Suprapubic skin (tissue), 4 donors: ENCODE data around the gene FILIP1L. TPM values are rescaled to one million over a fixed set of nuclear protein-coding genes. Genes with fewer than 3 reads are reported as not detected.

Experiments used
- DNase-seq, 2 donors: peaks; one replicate each; pipeline ENCODE4 v3.0.0-alpha.2; 2019; ENCODE audit warnings: low spot score in 2 of 2
- H3K27ac ChIP-seq: fragments of 200-600 bp; sonication (generic); one replicate; pipeline ENCODE4 v1.5.1; 2019
- H3K27me3 ChIP-seq: fragments of 200-600 bp; sonication (generic); one replicate; pipeline ENCODE4 v1.5.1; 2019
- H3K36me3 ChIP-seq: fragments of 200-600 bp; sonication (generic); one replicate; pipeline ENCODE4 v1.5.1; 2019
- H3K4me1 ChIP-seq: fragments of 200-600 bp; sonication (generic); one replicate; pipeline ENCODE4 v1.5.1; 2019
- H3K4me3 ChIP-seq: fragments of 200-600 bp; sonication (generic); one replicate; pipeline ENCODE4 v1.5.1; 2019; ENCODE audit warnings: mild to moderate bottlenecking
- H3K9me3 ChIP-seq: fragments of 200-600 bp; sonication (generic); one replicate; pipeline ENCODE4 v1.5.1; 2019
- EP300 ChIP-seq: sonication (generic); formaldehyde crosslinking; IDR thresholded peaks from one replicate; pipeline ENCODE4 v1.6.1; 2017; ENCODE audit warnings: antibody characterized with exemption
- POLR2A ChIP-seq, 2 donors: fragments of 450-650 bp; IDR thresholded peaks; one replicate each; pipeline ENCODE4 v1.6.1; 2017; ENCODE audit warnings: antibody characterized with exemption in 2 of 2, mild to moderate bottlenecking in 2 of 2, moderate library complexity in 2 of 2
- POLR2AphosphoS5 ChIP-seq, 3 donors: sonication (generic); formaldehyde crosslinking; IDR thresholded peaks; one replicate each; pipeline ENCODE4 v1.6.1; 2017; ENCODE audit warnings: antibody characterized with exemption in 3 of 3
- WGBS: methylation state at CpG from one replicate; pipeline ENCODE4 v1.1.5; 2018; 5-methylcytosine and 5-hydroxymethylcytosine counted together
- total RNA-seq, 4 donors: library from RNA; depleted of rRNA; stranded (reverse); fragments of >200 nt; gene quantifications; one replicate each; pipeline ENCODE4 v1.1.0, GENCODE V29; 2016
- TF ChIP-seq, protein P1 (sequence below), 2 donors: fragments of 200-600 bp in 1 of 2; fragments of 450-650 bp in 1 of 2; sonication (generic) in 1 of 2; IDR thresholded peaks; one replicate each; pipeline ENCODE4 v1.5.1; 2016 to 2019; ENCODE audit warnings: antibody characterized with exemption in 2 of 2, mild to moderate bottlenecking in 1 of 2, moderate library complexity in 1 of 2

Gene FILIP1L
- total RNA-seq, 4 donors from 2014 or later, result 14.0 to 19.9 (median 15.9) TPM

DNA sequence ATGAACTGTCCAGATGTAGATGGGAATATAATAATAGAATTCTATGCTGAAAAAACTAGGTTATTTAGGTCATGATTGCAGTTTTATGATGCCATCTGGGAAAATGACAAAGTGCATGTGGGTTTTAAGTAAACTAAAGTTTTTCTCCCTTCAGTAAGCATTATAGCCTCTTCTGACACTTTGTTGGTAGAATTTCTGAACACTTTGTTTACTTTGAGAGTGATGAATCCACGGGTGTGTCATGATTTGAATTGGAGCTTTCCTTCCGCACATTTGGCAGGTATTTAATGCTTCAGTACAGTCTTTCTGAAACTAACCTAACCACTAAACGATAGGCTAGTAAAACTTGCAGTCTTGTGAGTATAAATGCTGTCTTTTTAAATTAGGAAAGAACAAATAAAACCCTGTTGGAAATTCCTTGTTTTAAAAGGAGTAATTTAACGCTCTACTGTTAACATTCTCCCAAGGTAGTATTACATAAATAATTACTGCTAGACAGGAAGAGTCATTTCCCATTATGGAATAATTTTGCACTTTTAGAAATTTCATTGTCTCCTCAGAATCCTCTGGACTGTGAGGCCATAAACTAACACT lies 7.0 kb downstream of the FILIP1L start:
- Histone ChIP-seq H3K9me3 (no peaks in the 10 kb centered on the region), H3K4me1 (peaks cover 49% of the 10 kb centered on the region), H3K27me3 (no peaks in the 10 kb centered on the region), H3K27ac (no peak overlapping the region), H3K36me3 (no peaks in the 10 kb centered on the region), H3K4me3 (no peak overlapping the region)
- DNase-seq, result no peak
- TF ChIP-seq POLR2AphosphoS5 (IDR thresholded peaks at IDR 0.05) (no peak), POLR2A (IDR thresholded peaks at IDR 0.05) (no peak), EP300 (no peak)
- TF ChIP-seq, protein P1, sequence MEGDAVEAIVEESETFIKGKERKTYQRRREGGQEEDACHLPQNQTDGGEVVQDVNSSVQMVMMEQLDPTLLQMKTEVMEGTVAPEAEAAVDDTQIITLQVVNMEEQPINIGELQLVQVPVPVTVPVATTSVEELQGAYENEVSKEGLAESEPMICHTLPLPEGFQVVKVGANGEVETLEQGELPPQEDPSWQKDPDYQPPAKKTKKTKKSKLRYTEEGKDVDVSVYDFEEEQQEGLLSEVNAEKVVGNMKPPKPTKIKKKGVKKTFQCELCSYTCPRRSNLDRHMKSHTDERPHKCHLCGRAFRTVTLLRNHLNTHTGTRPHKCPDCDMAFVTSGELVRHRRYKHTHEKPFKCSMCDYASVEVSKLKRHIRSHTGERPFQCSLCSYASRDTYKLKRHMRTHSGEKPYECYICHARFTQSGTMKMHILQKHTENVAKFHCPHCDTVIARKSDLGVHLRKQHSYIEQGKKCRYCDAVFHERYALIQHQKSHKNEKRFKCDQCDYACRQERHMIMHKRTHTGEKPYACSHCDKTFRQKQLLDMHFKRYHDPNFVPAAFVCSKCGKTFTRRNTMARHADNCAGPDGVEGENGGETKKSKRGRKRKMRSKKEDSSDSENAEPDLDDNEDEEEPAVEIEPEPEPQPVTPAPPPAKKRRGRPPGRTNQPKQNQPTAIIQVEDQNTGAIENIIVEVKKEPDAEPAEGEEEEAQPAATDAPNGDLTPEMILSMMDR (IDR thresholded peaks at IDR 0.05), result no peak
- WGBS, result 27% methylated on average over 4 of the region's 4 CpGs

DNA sequence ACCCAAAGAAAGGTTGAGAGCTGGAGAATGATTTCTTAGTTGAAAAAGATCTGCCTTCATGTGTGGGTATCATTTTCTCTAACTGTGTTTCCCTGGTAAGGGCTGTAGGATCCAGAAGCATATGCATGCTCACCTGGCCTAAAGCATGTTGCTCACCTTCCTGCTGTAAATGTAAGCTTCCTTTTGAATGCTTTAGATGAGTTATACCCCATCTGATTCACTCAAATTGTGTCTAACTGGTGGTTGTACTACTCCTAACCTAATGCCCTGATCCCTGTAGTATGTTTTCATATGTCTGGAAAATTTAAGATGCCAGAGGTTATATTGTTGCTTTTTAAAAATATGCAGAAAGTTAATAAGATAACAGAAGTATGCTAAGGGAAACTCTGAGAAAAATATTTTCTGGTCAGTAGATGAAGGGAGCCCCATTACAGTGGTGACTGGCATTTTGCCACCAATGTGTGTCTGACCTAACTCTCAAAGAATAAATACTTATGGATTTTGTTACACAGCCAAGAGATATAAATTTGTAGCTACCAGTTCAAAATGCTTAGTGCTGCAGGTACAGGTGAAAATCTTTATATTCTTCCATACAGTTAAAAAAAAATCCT lies 7.7 kb downstream of the FILIP1L start:
- no peak for DNase-seq
- H3K27me3 ChIP-seq, result no peaks in the 10 kb centered on the region
- H3K9me3 ChIP-seq, result no peaks in the 10 kb centered on the region
- H3K4me3 ChIP-seq, result no peak overlapping the region
- peaks cover 49% of the 10 kb centered on the region for H3K4me1 ChIP-seq
- H3K36me3 ChIP-seq, result no peaks in the 10 kb centered on the region
- H3K27ac ChIP-seq, result no peak overlapping the region
- TF ChIP-seq POLR2A (IDR thresholded peaks at IDR 0.05) (no peak), POLR2AphosphoS5 (IDR thresholded peaks at IDR 0.05) (no peak), EP300 (no peak)
- TF ChIP-seq, protein P1 (IDR thresholded peaks at IDR 0.05), result no peak

DNA sequence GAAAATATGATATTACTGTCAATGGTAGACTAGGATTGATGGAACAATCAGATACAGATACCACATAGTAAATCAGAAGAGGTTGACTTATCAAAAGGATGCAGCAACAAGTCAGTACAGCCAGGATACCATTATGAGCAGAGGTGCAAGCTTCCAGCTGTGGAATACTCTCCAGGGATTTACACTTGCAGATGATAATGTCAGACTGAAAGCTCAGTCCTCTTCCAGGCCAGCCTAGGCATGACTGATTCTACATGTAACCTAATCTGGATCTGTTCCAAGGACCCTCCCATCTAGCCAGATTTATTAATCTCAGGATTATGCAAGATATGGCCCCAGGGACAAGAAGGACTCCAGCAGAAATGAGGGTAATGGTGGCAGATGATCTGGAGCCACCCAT lies 8.2 kb downstream of the FILIP1L start:
- Histone ChIP-seq H3K36me3 (no peaks in the 10 kb centered on the region), H3K27ac (no peak overlapping the region), H3K4me3 (no peak overlapping the region), H3K27me3 (no peaks in the 10 kb centered on the region), H3K9me3 (no peaks in the 10 kb centered on the region), H3K4me1 (peaks cover 49% of the 10 kb centered on the region)
- TF ChIP-seq, protein P1 (IDR thresholded peaks at IDR 0.05), result no peak
- TF ChIP-seq EP300 (no peak), POLR2A (IDR thresholded peaks at IDR 0.05) (no peak), POLR2AphosphoS5 (IDR thresholded peaks at IDR 0.05) (no peak)
- DNase-seq, result no peak

DNA sequence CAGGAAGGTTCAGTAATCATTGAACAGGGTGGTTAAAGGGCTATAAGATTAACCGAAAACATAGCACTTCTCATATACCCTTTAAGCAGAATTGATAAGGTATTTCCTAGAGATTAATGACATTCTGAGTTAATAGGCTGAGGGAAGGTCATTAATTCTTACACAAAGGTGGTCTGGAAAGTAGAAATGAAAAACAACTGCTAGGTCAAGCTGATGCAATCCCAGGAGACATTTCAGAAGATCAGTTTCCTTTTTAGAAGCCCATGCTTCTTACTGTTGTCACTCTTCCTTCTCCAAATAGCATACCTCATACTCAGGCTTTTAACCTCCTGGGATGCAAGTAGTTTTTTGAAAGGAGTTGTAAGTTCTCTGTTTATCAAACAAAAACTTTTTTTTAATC lies 8.8 kb downstream of the FILIP1L start:
- Histone ChIP-seq H3K9me3 (no peaks in the 10 kb centered on the region), H3K4me1 (peaks cover 49% of the 10 kb centered on the region), H3K36me3 (no peaks in the 10 kb centered on the region), H3K27ac (no peak overlapping the region), H3K27me3 (no peaks in the 10 kb centered on the region), H3K4me3 (no peak overlapping the region)
- TF ChIP-seq, protein P1 (IDR thresholded peaks at IDR 0.05), result no peak
- TF ChIP-seq POLR2A (IDR thresholded peaks at IDR 0.05) (no peak), EP300 (no peak), POLR2AphosphoS5 (IDR thresholded peaks at IDR 0.05) (no peak)
- DNase-seq, result no peak
- WGBS, result 83% methylated on average over 1 of the region's 1 CpG

DNA sequence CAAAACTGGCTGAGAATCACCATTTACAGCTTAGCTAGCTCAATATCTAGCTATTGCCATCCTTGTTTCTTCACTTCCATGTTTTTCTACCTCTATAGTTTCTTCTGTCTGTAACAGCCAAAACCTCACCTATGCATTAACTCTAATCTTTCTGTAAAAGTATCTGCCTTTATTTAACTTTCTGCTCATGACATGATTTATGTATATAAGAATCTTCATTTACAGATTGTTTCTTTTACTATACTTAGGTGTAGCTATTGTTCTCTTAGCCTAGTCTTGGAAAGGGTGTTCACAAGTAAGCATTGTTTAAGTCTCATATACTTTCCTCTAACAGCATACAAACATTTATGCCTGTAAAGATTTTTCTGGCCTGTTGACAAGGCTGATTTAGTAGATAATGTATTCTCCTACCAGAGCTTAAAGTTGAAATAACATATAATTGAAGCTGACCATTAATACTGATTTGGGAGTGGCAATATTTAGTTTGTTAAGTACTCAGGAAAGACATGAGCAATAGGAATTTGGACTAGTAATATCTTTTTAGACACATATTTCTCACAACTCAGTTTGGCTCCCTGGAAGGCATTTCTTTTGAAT lies 9.4 kb downstream of the FILIP1L start:
- Histone ChIP-seq H3K4me3 (no peak overlapping the region), H3K27ac (no peak overlapping the region), H3K9me3 (no peaks in the 10 kb centered on the region), H3K27me3 (no peaks in the 10 kb centered on the region), H3K36me3 (no peaks in the 10 kb centered on the region), H3K4me1 (peaks cover 49% of the 10 kb centered on the region)
- no peak for DNase-seq
- no peak for TF ChIP-seq POLR2A (IDR thresholded peaks at IDR 0.05)
- no peak for TF ChIP-seq EP300
- no peak for TF ChIP-seq POLR2AphosphoS5 (IDR thresholded peaks at IDR 0.05)
- TF ChIP-seq, protein P1 (IDR thresholded peaks at IDR 0.05), result no peak
